GM19023 (cell line): ENCODE data around the gene FLRT1.

Experiments used
- ATAC-seq: cut with Tn5 transposase; IDR thresholded peaks from one replicate; pipeline ENCODE4 v1.9.1; 2021; ENCODE audit warnings: mild to moderate bottlenecking, moderate library complexity; ENCODE audit not compliant: unreplicated experiment

Gene FLRT1

GRCh38 chr11:64064374-64065140, 28.8 kb downstream of the FLRT1 start:
- no peak for ATAC-seq

- no peak for ATAC-seq
These were observed 29.4 kb downstream of the FLRT1 start for GRCh38 chr11:64065141-64065465.

GRCh38 chr11:64065712-64066111, 30.0 kb downstream of the FLRT1 start:
- ATAC-seq = no peak

- ATAC-seq = no peak
These were observed 31.7 kb downstream of the FLRT1 start for GRCh38 chr11:64067230-64067993.

- no peak for ATAC-seq
These were observed 33.1 kb downstream of the FLRT1 start for GRCh38 chr11:64068705-64069400.

GRCh38 chr11:64069401-64070313, 33.9 kb downstream of the FLRT1 start:
- no peak for ATAC-seq

GRCh38 chr11:64070314-64070681, 34.6 kb downstream of the FLRT1 start:
- ATAC-seq = no peak

- no peak for ATAC-seq
These were observed 36.1 kb downstream of the FLRT1 start for GRCh38 chr11:64071849-64072248.

- no peak for ATAC-seq
These were observed 36.7 kb downstream of the FLRT1 start for GRCh38 chr11:64072403-64072802.

GRCh38 chr11:64072871-64073270, 37.1 kb downstream of the FLRT1 start:
- ATAC-seq = no peak

GRCh38 chr11:64073542-64073941, 37.8 kb downstream of the FLRT1 start:
- ATAC-seq = no peak

GRCh38 chr11:64074239-64074638, 38.5 kb downstream of the FLRT1 start:
- no peak for ATAC-seq

- ATAC-seq = no peak
These were observed 41.0 kb downstream of the FLRT1 start for GRCh38 chr11:64076758-64077157.

- no peak for ATAC-seq
These were observed 41.9 kb downstream of the FLRT1 start for GRCh38 chr11:64077607-64078006.

- ATAC-seq = no peak
These were observed 42.6 kb downstream of the FLRT1 start for GRCh38 chr11:64078284-64078683.

GRCh38 chr11:64078905-64079304, 43.2 kb downstream of the FLRT1 start:
- no peak for ATAC-seq

- ATAC-seq = no peak
These were observed 44.7 kb downstream of the FLRT1 start for GRCh38 chr11:64080390-64080789.

- ATAC-seq = no peak
These were observed 46.2 kb downstream of the FLRT1 start for GRCh38 chr11:64081745-64082442.

- ATAC-seq = no peak
These were observed 47.8 kb downstream of the FLRT1 start for GRCh38 chr11:64083398-64084080.
